ENCODE results near the gene SCD. TPM values are rescaled to one million over a fixed set of nuclear protein-coding genes. Genes with fewer than 3 reads are reported as not detected.

The SCD gene
- total RNA-seq, 1 donor from 2014 or later: 159 TPM

- no peaks in the 10 kb centered on the region for H3K9me3 Mint-ChIP-seq
- no peak for TF ChIP-seq CTCF (IDR thresholded peaks at IDR 0.05; ENCODE audit: unreplicated experiment)
- no peaks in the 10 kb centered on the region for H3K4me1 Mint-ChIP-seq
- H3K36me3 Mint-ChIP-seq: no peaks in the 10 kb centered on the region
- no peak overlapping the region for H3K27ac Mint-ChIP-seq
- H3K27me3 Mint-ChIP-seq (ENCODE audit: low read depth): peaks cover 70% of the 10 kb centered on the region
- no peak for DNase-seq (ENCODE audit: low spot score in 2 of 2, unreplicated experiment in 2 of 2)
- no peak overlapping the region for H3K4me3 Mint-ChIP-seq
Measured at GRCh38 chr10:100307684-100308083, 39.3 kb upstream of the SCD start.

- no peak for TF ChIP-seq CTCF (IDR thresholded peaks at IDR 0.05; ENCODE audit: unreplicated experiment)
- Mint-ChIP-seq H3K4me1 (no peaks in the 10 kb centered on the region), H3K4me3 (no peak overlapping the region), H3K27ac (no peak overlapping the region), H3K9me3 (no peaks in the 10 kb centered on the region), H3K36me3 (no peaks in the 10 kb centered on the region), H3K27me3 (ENCODE audit: low read depth) (peaks cover 75% of the 10 kb centered on the region)
- DNase-seq (ENCODE audit: low spot score in 2 of 2, unreplicated experiment in 2 of 2): no peak
Measured at GRCh38 chr10:100311298-100311697, 35.7 kb upstream of the SCD start.

GRCh38 chr10:100315615-100316014 lies 31.4 kb upstream of the SCD start:
- TF ChIP-seq CTCF (IDR thresholded peaks at IDR 0.05; ENCODE audit: unreplicated experiment): no peak
- Mint-ChIP-seq H3K27me3 (ENCODE audit: low read depth) (peaks cover 78% of the 10 kb centered on the region), H3K4me1 (no peaks in the 10 kb centered on the region), H3K27ac (no peak overlapping the region), H3K9me3 (no peaks in the 10 kb centered on the region), H3K4me3 (no peak overlapping the region), H3K36me3 (no peaks in the 10 kb centered on the region)
- no peak for DNase-seq (ENCODE audit: low spot score in 2 of 2, unreplicated experiment in 2 of 2)

GRCh38 chr10:100318207-100318606 lies 28.8 kb upstream of the SCD start:
- Mint-ChIP-seq H3K9me3 (no peaks in the 10 kb centered on the region), H3K27me3 (ENCODE audit: low read depth) (peaks cover 71% of the 10 kb centered on the region), H3K4me1 (no peaks in the 10 kb centered on the region), H3K4me3 (no peak overlapping the region), H3K27ac (no peak overlapping the region), H3K36me3 (no peaks in the 10 kb centered on the region)
- no peak for DNase-seq (ENCODE audit: low spot score in 2 of 2, unreplicated experiment in 2 of 2)
- TF ChIP-seq CTCF (IDR thresholded peaks at IDR 0.05; ENCODE audit: unreplicated experiment): no peak

GRCh38 chr10:100319707-100320402 lies 27.2 kb upstream of the SCD start:
- no peaks in the 10 kb centered on the region for H3K4me1 Mint-ChIP-seq
- no peak for DNase-seq (ENCODE audit: low spot score in 2 of 2, unreplicated experiment in 2 of 2)
- no peak overlapping the region for H3K27ac Mint-ChIP-seq
- peaks cover 71% of the 10 kb centered on the region for H3K27me3 Mint-ChIP-seq (ENCODE audit: low read depth)
- no peaks in the 10 kb centered on the region for H3K9me3 Mint-ChIP-seq
- no peak overlapping the region for H3K4me3 Mint-ChIP-seq
- no peak for TF ChIP-seq CTCF (IDR thresholded peaks at IDR 0.05; ENCODE audit: unreplicated experiment)
- no peaks in the 10 kb centered on the region for H3K36me3 Mint-ChIP-seq

Measured in mesothelial cell of epicardium (in vitro differentiated cells).